Raji (cell line): ENCODE measurements around the gene ANKRD23.

Source experiments
- POLR2A ChIP-seq: IDR thresholded peaks from 2 replicates; pipeline ENCODE4 v1.6.1; 2011; ENCODE audit warnings: low read depth, low read length, control low read depth; ENCODE audit not compliant: insufficient read depth

ANKRD23 gene

GRCh38 chr2:96868555-96869280 lies 24.9 kb upstream of the ANKRD23 start:
- no peak for TF ChIP-seq POLR2A

- TF ChIP-seq POLR2A, result no peak
These were observed 24.1 kb upstream of the ANKRD23 start for GRCh38 chr2:96867756-96868554.

- TF ChIP-seq POLR2A, result no peak
These were observed 23.4 kb upstream of the ANKRD23 start for GRCh38 chr2:96866986-96867755.

GRCh38 chr2:96866586-96866985 lies 22.8 kb upstream of the ANKRD23 start:
- TF ChIP-seq POLR2A, result no peak

- TF ChIP-seq POLR2A, result no peak
These were observed 22.3 kb upstream of the ANKRD23 start for GRCh38 chr2:96866149-96866548.

- no peak for TF ChIP-seq POLR2A
These were observed 21.8 kb upstream of the ANKRD23 start for GRCh38 chr2:96865654-96866053.

GRCh38 chr2:96864343-96865091 lies 20.7 kb upstream of the ANKRD23 start:
- no peak for TF ChIP-seq POLR2A

GRCh38 chr2:96863575-96864342 lies 19.9 kb upstream of the ANKRD23 start:
- no peak for TF ChIP-seq POLR2A

GRCh38 chr2:96861074-96861473 lies 17.3 kb upstream of the ANKRD23 start:
- no peak for TF ChIP-seq POLR2A

GRCh38 chr2:96860065-96861029 lies 16.5 kb upstream of the ANKRD23 start:
- no peak for TF ChIP-seq POLR2A

GRCh38 chr2:96859681-96860064 lies 15.9 kb upstream of the ANKRD23 start:
- no peak for TF ChIP-seq POLR2A

- no peak for TF ChIP-seq POLR2A
These were observed 15.4 kb upstream of the ANKRD23 start for GRCh38 chr2:96859099-96859649.

- TF ChIP-seq POLR2A, result peak; percentile 92
These were observed 14.0 kb upstream of the ANKRD23 start, which contains the start of gene ANKRD39 for GRCh38 chr2:96857667-96858372. ANKRD39 (minus strand) TSS chr2:96858016; CDS start chr2:96857987, 29 bp downstream.
